OCI-LY1 (cell line): Measurements from ENCODE around the gene RBPJL.

Experiments used
- H2AFZ ChIP-seq: fragments of 200-600 bp; sonication (generic), shearing (Covaris generic); 2 replicates; pipeline ENCODE4 v1.6.0; 2014; ENCODE audit warnings: antibody characterized with exemption, mild to moderate bottlenecking, low read length
- H3F3A ChIP-seq: fragments of 200-600 bp; sonication (generic), shearing (Covaris generic); 2 replicates; pipeline ENCODE4 v1.6.0; 2014; ENCODE audit warnings: mild to moderate bottlenecking, antibody characterized with exemption, low read length, moderate library complexity; ENCODE audit not compliant: insufficient read depth
- H3K27ac ChIP-seq: fragments of 200-600 bp; sonication (generic); 2 replicates; pipeline ENCODE4 v1.5.1; 2014; ENCODE audit warnings: low read length, mixed run types, mild to moderate bottlenecking, low read depth; ENCODE audit not compliant: poor library complexity, severe bottlenecking
- H3K27me3 ChIP-seq: fragments of 200-600 bp; sonication (generic); 2 replicates; pipeline ENCODE4 v1.6.0; 2014; ENCODE audit warnings: antibody characterized with exemption, mild to moderate bottlenecking, low read length, moderate library complexity; ENCODE audit not compliant: insufficient read depth
- H3K36me3 ChIP-seq: fragments of 200-600 bp; sonication (generic); 2 replicates; pipeline ENCODE4 v1.6.1; 2014; ENCODE audit warnings: mild to moderate bottlenecking, antibody characterized with exemption, low read length, moderate library complexity, mixed read lengths; ENCODE audit not compliant: insufficient read depth
- H3K4me1 ChIP-seq: fragments of 200-600 bp; sonication (generic); 2 replicates; pipeline ENCODE4 v1.5.1; 2014; ENCODE audit warnings: mild to moderate bottlenecking, low read length, moderate library complexity; ENCODE audit not compliant: insufficient read depth, severe bottlenecking
- H3K4me2 ChIP-seq: fragments of 200-600 bp; sonication (generic), shearing (Covaris generic); 2 replicates; pipeline ENCODE4 v1.6.1; 2014; ENCODE audit warnings: low read length
- H3K4me3 ChIP-seq: fragments of 200-600 bp; sonication (generic); 2 replicates; pipeline ENCODE4 v1.5.1; 2014; ENCODE audit warnings: low read length, low read depth, mild to moderate bottlenecking, mixed read lengths; ENCODE audit not compliant: poor library complexity, severe bottlenecking
- H3K79me2 ChIP-seq: fragments of 200-600 bp; shearing (Covaris generic); 2 replicates; pipeline ENCODE4 v1.6.1; 2016; ENCODE audit warnings: mixed run types, low read length, mixed read lengths; ENCODE audit not compliant: insufficient read depth
- H3K9ac ChIP-seq: fragments of 200-600 bp; sonication (generic), shearing (Covaris generic); 2 replicates; pipeline ENCODE4 v1.6.1; 2014; ENCODE audit warnings: mild to moderate bottlenecking, low read length, mixed read lengths
- H3K9me2 ChIP-seq: fragments of 200-600 bp; sonication (generic), shearing (Covaris generic); 2 replicates; pipeline ENCODE4 v1.6.1; 2014; ENCODE audit warnings: low read depth, mild to moderate bottlenecking, low read length, mixed read lengths
- H3K9me3 ChIP-seq: fragments of 200-600 bp; shearing (Covaris generic); 2 replicates; pipeline ENCODE4 v1.6.1; 2014; ENCODE audit warnings: low read length, mixed read lengths
- H4K20me1 ChIP-seq: fragments of 200-600 bp; sonication (generic), shearing (Covaris generic); 2 replicates; pipeline ENCODE4 v1.6.0; 2016; ENCODE audit warnings: mild to moderate bottlenecking, low read length; ENCODE audit not compliant: insufficient read depth
- EZH2 ChIP-seq: fragments of 200-600 bp; sonication (generic), shearing (Covaris generic); IDR thresholded peaks from 2 replicates; pipeline ENCODE4 v1.8.0; 2017; ENCODE audit warnings: borderline replicate concordance, mixed run types, mild to moderate bottlenecking, antibody characterized with exemption, low read length, moderate library complexity, mixed read lengths
- TF ChIP-seq, protein P1 (sequence below): fragments of 200-600 bp; sonication (generic), shearing (Covaris generic); IDR thresholded peaks from 2 replicates; pipeline ENCODE4 v1.5.1; 2017; ENCODE audit warnings: mild to moderate bottlenecking, antibody characterized with exemption, low read length, moderate library complexity, mixed read lengths

Gene RBPJL

DNA sequence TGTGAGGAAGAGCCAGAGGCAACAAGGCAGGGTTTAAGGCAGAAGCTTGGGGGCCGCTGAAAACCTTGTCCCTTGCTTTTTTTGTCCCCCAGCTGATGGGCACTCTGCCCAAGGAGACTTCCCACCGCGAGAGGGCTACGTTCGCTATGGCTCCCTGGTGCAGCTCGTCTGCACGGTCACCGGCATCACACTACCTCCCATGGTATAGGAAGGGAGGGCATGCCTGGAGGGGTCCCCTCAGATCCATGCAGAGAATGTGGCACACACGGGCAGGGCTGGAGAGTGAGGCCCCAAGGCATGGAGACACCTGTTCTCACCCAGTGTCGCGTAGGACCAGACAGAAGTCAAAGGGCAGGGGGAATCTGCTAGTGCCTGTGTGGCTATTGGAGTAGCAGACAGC lies 7.3 kb downstream of the RBPJL start:
- Histone ChIP-seq H3F3A (no peaks in the 10 kb centered on the region), H3K9ac (no peak overlapping the region), H3K27me3 (no peaks in the 10 kb centered on the region), H2AFZ (no peak overlapping the region), H4K20me1 (no peaks in the 10 kb centered on the region), H3K36me3 (no peaks in the 10 kb centered on the region), H3K27ac (no peak overlapping the region), H3K9me3 (no peaks in the 10 kb centered on the region), H3K79me2 (no peaks in the 10 kb centered on the region), H3K4me1 (no peaks in the 10 kb centered on the region), H3K4me3 (no peak overlapping the region), H3K4me2 (no peak overlapping the region), H3K9me2 (no peaks in the 10 kb centered on the region)
- TF ChIP-seq, protein P1, sequence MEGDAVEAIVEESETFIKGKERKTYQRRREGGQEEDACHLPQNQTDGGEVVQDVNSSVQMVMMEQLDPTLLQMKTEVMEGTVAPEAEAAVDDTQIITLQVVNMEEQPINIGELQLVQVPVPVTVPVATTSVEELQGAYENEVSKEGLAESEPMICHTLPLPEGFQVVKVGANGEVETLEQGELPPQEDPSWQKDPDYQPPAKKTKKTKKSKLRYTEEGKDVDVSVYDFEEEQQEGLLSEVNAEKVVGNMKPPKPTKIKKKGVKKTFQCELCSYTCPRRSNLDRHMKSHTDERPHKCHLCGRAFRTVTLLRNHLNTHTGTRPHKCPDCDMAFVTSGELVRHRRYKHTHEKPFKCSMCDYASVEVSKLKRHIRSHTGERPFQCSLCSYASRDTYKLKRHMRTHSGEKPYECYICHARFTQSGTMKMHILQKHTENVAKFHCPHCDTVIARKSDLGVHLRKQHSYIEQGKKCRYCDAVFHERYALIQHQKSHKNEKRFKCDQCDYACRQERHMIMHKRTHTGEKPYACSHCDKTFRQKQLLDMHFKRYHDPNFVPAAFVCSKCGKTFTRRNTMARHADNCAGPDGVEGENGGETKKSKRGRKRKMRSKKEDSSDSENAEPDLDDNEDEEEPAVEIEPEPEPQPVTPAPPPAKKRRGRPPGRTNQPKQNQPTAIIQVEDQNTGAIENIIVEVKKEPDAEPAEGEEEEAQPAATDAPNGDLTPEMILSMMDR: no peak
- TF ChIP-seq EZH2: no peak

DNA sequence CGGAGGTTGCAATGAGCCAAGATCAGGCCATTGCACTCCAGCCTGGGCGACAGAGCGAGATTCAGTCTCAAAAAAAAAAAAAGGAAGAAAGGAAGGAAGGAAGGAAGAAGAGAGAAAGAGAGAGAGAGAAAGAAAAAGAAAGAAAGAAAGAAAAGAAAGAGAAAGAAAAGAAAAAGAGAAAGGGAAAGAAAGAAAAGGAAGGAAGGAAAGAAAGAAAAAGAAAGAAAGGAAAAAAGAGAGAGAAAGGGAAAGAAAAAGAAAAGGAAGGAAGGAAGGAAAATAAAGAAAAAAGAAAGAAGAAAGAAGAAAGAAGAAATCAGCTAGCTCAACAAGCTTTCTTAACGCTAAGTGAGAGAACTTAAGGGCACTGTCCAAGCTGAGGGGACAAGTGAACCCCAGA lies 9.0 kb downstream of the RBPJL start:
- H3K4me3 ChIP-seq: no peak overlapping the region
- no peaks in the 10 kb centered on the region for H3K36me3 ChIP-seq
- H3K27me3 ChIP-seq: no peaks in the 10 kb centered on the region
- no peaks in the 10 kb centered on the region for H3K9me3 ChIP-seq
- no peak overlapping the region for H3K9ac ChIP-seq
- no peaks in the 10 kb centered on the region for H3K9me2 ChIP-seq
- no peaks in the 10 kb centered on the region for H4K20me1 ChIP-seq
- no peaks in the 10 kb centered on the region for H3F3A ChIP-seq
- H3K4me2 ChIP-seq: no peak overlapping the region
- H3K27ac ChIP-seq: no peak overlapping the region
- peaks cover 1% of the 10 kb centered on the region for H3K4me1 ChIP-seq
- H3K79me2 ChIP-seq: no peaks in the 10 kb centered on the region
- TF ChIP-seq EZH2: no peak
- TF ChIP-seq, protein P1: no peak
- no peak overlapping the region for H2AFZ ChIP-seq

- no peak overlapping the region for H2AFZ ChIP-seq
These were observed 9.8 kb downstream of the RBPJL start for GRCh38 chr20:45316150-45317080.

More at GRCh38 chr20:45316150-45317080, 9.8 kb downstream of the RBPJL start:
- Histone ChIP-seq H3K27ac (no peak overlapping the region), H3K9me3 (no peaks in the 10 kb centered on the region), H3K27me3 (no peaks in the 10 kb centered on the region), H3K79me2 (no peaks in the 10 kb centered on the region), H3K4me2 (no peak overlapping the region), H3K4me1 (peaks cover 5% of the 10 kb centered on the region), H3K4me3 (no peak overlapping the region), H3K9ac (no peak overlapping the region), H3K9me2 (no peaks in the 10 kb centered on the region), H3F3A (no peaks in the 10 kb centered on the region), H3K36me3 (no peaks in the 10 kb centered on the region), H4K20me1 (no peaks in the 10 kb centered on the region)
- TF ChIP-seq EZH2: no peak
- TF ChIP-seq, protein P1: no peak
